Upper lobe of left lung (tissue), 6 donors: ENCODE measurements around the gene EIF4E1B. TPM values are rescaled to one million over a fixed set of nuclear protein-coding genes. Genes with fewer than 3 reads are reported as not detected.
A peak's percentile ranks its signal among the peaks of the same experiment; 100 is the strongest.
"Not testable (repeated sequence)": the region's sequence is repeated elsewhere in the genome, so short reads cannot be mapped to it uniquely, and the experiment has no call there.

Experiments used
- ATAC-seq, 2 donors: fragments of 200-7000 bp; cut with Tn5 transposase; one replicate each; pipeline ENCODE4 v1.9.1; 2022; ENCODE audit warnings: mild to moderate bottlenecking in 2 of 2, moderate library complexity in 2 of 2; ENCODE audit not compliant: low FRiP score in 2 of 2
- DNase-seq, 2 donors: peaks; one replicate each; pipeline ENCODE4 v3.0.0-alpha.2; 2019 to 2020
- H3K27ac ChIP-seq, 4 donors: fragments of 200-600 bp; sonication (generic); one replicate each; pipeline ENCODE4 v1.5.1; 2016 to 2019
- H3K27me3 ChIP-seq, 4 donors: fragments of 200-600 bp; sonication (generic); one replicate each; pipeline ENCODE4 v1.5.1; 2017 to 2019
- H3K36me3 ChIP-seq, 4 donors: fragments of 200-600 bp; sonication (generic); one replicate each; pipeline ENCODE4 v1.5.1; 2016 to 2019
- H3K4me1 ChIP-seq, 4 donors: fragments of 200-600 bp; sonication (generic); one replicate each; pipeline ENCODE4 v1.5.1; 2018 to 2019
- H3K4me3 ChIP-seq, 4 donors: fragments of 200-600 bp; sonication (generic); one replicate each; pipeline ENCODE4 v1.5.1; 2017 to 2019; ENCODE audit warnings: mild to moderate bottlenecking in 2 of 4, moderate library complexity in 1 of 4
- H3K9me3 ChIP-seq, 4 donors: fragments of 200-600 bp; sonication (generic); one replicate each; pipeline ENCODE4 v1.5.1; 2018 to 2019
- CTCF ChIP-seq, 6 experiments: fragments of 450-650 bp in 4 of 6; fragments of 200-600 bp in 2 of 6; sonication (generic) in 2 of 6; IDR thresholded peaks; one replicate each; pipeline ENCODE4 v1.5.1; 2016 to 2019; ENCODE audit warnings: antibody characterized with exemption in 6 of 6
- EP300 ChIP-seq, 4 donors: sonication (generic); formaldehyde crosslinking; IDR thresholded peaks; one replicate each; pipeline ENCODE4 v1.5.1; 2017; ENCODE audit warnings: antibody characterized with exemption in 4 of 4, control low read depth in 2 of 4
- POLR2A ChIP-seq, 4 donors: fragments of 450-650 bp; IDR thresholded peaks; one replicate each; pipeline ENCODE4 v1.5.1; 2016 to 2017; ENCODE audit warnings: antibody characterized with exemption in 4 of 4, mild to moderate bottlenecking in 2 of 4
- POLR2AphosphoS5 ChIP-seq, 2 donors: sonication (generic); formaldehyde crosslinking; IDR thresholded peaks; one replicate each; pipeline ENCODE4 v1.5.1; 2017; ENCODE audit warnings: antibody characterized with exemption in 2 of 2
- WGBS, 2 donors: methylation state at CpG; one replicate each; pipeline ENCODE4 v1.1.5; 2017 to 2018; 5-methylcytosine and 5-hydroxymethylcytosine counted together
- total RNA-seq, 6 donors: library from RNA; depleted of rRNA in 4 of 6; stranded (reverse); fragments of >200 nt in 4 of 6; gene quantifications; one replicate each; pipeline versions ENCODE4 v1.1.0 to v1.2.1, GENCODE V29; 2016 to 2021
- donor health status: DM: no; HTN: no; CAD: no; lungs with moderate emphysema.
- donor health status: DM: no; HTN: yes; CAD: no; lungs with severe emphysema.

Gene EIF4E1B
- total RNA-seq, 6 donors from 2014 or later, result not detected

- no peaks in the 10 kb centered on the region for H3K9me3 ChIP-seq
- ATAC-seq (peak in 1 of 2 donors; percentile 68), DNase-seq (peak; percentile 25 to 90)
- TF ChIP-seq EP300 (IDR thresholded peaks at IDR 0.05), result no peak
- no peak for TF ChIP-seq POLR2AphosphoS5 (IDR thresholded peaks at IDR 0.05)
- TF ChIP-seq CTCF (IDR thresholded peaks at IDR 0.05), result peak in 4 of 6 experiments; percentile 17 to 51 (median 44)
- no peaks in the 10 kb centered on the region for H3K36me3 ChIP-seq
- H3K27ac ChIP-seq, result no peak overlapping the region
- H3K27me3 ChIP-seq, result peaks cover 0 to 5% (median 0%) of the 10 kb centered on the region in 4 donors
- WGBS, 2 donors, result 12 to 31% methylated on average over 2 to 8 of the region's 98 CpGs
- peak overlapping the region in 3 of 4 donors; percentile 34 to 43 (median 41) for H3K4me3 ChIP-seq
- peaks cover 4 to 13% (median 9%) of the 10 kb centered on the region in 4 donors for H3K4me1 ChIP-seq
These were observed 33.6 kb upstream of the EIF4E1B start for GRCh38 chr5:176596689-176597416.

DNA sequence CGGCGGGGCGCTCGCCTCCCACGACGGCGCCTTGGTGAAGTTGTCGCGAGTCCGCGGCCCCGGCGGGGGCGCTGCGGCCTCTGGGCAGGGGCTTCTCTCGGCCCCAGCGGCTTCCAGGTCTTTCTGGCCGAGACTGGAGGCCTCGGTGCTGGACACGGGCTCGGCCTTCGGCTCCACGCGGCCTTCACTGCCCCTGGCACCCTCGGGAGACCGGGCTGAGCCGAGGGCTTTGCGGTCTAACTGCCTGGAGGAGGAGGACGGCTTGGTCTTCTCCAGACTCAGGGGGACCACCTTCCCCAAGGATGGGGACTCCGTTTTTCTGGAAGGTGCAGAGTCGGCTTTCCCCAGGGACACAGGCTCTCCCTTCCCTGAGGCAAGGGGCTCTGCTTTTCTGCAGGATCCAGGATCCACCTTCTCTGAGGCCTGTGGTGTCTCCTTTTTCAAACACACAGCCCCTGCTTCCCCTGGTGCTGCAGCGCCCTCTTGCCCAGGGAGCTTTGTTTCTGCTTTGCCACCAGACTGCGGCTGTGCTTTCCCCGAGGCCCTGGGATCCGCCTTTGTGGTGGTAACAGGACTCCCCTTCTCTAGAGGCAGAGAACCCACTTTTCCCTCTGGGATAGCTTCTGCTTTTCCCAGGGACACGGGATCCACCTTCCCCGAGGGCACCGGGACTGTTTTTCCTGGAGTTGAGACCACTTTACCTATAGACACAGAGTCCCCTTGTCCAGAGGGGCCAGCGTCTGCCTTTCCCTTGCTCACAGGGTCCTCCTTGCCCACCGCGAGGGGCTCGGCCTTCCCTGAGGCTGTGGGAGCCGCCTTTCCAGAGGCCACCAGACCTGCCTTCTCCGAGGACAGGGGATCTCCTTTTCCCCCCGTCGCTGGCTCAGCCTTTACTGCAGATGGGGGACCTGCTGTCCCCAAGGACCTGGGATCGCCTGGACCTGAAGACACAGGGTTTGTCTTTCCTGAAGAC, 32.8 kb upstream of the EIF4E1B start:
- H3K36me3 ChIP-seq, result no peaks in the 10 kb centered on the region
- H3K27ac ChIP-seq, result no peak overlapping the region
- H3K9me3 ChIP-seq, result no peaks in the 10 kb centered on the region
- ATAC-seq, result no peak
- peaks cover 0 to 5% (median 0%) of the 10 kb centered on the region in 4 donors for H3K27me3 ChIP-seq
- 77 to 91% methylated on average over 17 to 34 of the region's 47 CpGs for WGBS, 2 donors
- H3K4me3 ChIP-seq, result peak overlapping the region in 3 of 4 donors; percentile 34 to 43 (median 41)
- TF ChIP-seq EP300 (IDR thresholded peaks at IDR 0.05) (no peak), POLR2A (IDR thresholded peaks at IDR 0.05) (no peak), CTCF (IDR thresholded peaks at IDR 0.05) (no peak), POLR2AphosphoS5 (IDR thresholded peaks at IDR 0.05) (no peak)
- DNase-seq, result no peak
- peaks cover 4 to 13% (median 9%) of the 10 kb centered on the region in 4 donors for H3K4me1 ChIP-seq

- 90 to 95% methylated on average over 18 to 19 of the region's 19 CpGs for WGBS, 2 donors
- not testable (repeated sequence) for DNase-seq, H3K27me3 ChIP-seq
These were observed 30.6 kb upstream of the EIF4E1B start for GRCh38 chr5:176599749-176600430.

GRCh38 chr5:176601901-176602482, 28.5 kb upstream of the EIF4E1B start:
- H3K4me1 ChIP-seq, result peaks cover 0 to 5% (median 4%) of the 10 kb centered on the region in 4 donors
- no peaks in the 10 kb centered on the region for H3K9me3 ChIP-seq
- H3K27ac ChIP-seq, result no peak overlapping the region
- ATAC-seq (no peak), DNase-seq (no peak)
- peaks cover 0 to 4% (median 0%) of the 10 kb centered on the region in 4 donors for H3K27me3 ChIP-seq
- no peak overlapping the region for H3K4me3 ChIP-seq
- H3K36me3 ChIP-seq, result no peaks in the 10 kb centered on the region
- 74 to 79% methylated on average over 12 of the region's 12 CpGs for WGBS, 2 donors
- TF ChIP-seq EP300 (IDR thresholded peaks at IDR 0.05), result no peak

More at GRCh38 chr5:176599749-176600430, 30.6 kb upstream of the EIF4E1B start:
- H3K27ac ChIP-seq, ATAC-seq, H3K4me3 ChIP-seq, H3K36me3 ChIP-seq, H3K9me3 ChIP-seq: not testable (repeated sequence)
- H3K4me1 ChIP-seq, result peaks cover 4 to 13% (median 9%) of the 10 kb centered on the region in 4 donors

- Histone ChIP-seq H3K4me1 (no peaks in the 10 kb centered on the region), H3K27me3 (no peaks in the 10 kb centered on the region), H3K4me3 (no peak overlapping the region), H3K36me3 (no peaks in the 10 kb centered on the region), H3K9me3 (no peaks in the 10 kb centered on the region), H3K27ac (no peak overlapping the region)
- TF ChIP-seq CTCF (IDR thresholded peaks at IDR 0.05), result no peak
- no peak for TF ChIP-seq POLR2AphosphoS5 (IDR thresholded peaks at IDR 0.05)
- no peak for TF ChIP-seq EP300 (IDR thresholded peaks at IDR 0.05)
- no peak for TF ChIP-seq POLR2A (IDR thresholded peaks at IDR 0.05)
- 20 to 29% methylated on average over 2 of the region's 2 CpGs for WGBS, 2 donors
- no peak for DNase-seq
- ATAC-seq, result no peak
These were observed 27.4 kb upstream of the EIF4E1B start for GRCh38 chr5:176603091-176603490.
